Psoas muscle (tissue), 8 donors: ENCODE data around the gene ADRB1. TPM values are rescaled to one million over a fixed set of nuclear protein-coding genes. Genes with fewer than 3 reads are reported as not detected.

Experiments used
- ATAC-seq, 4 donors: fragments of 200-7000 bp; cut with Tn5 transposase; one replicate each; pipeline ENCODE4 v1.9.1; 2020; ENCODE audit warnings: moderate library complexity in 3 of 4, mild to moderate bottlenecking in 2 of 4
- DNase-seq, 2 donors: peaks; one replicate each; pipeline ENCODE4 v3.0.0-alpha.2; 2020
- H3K27ac ChIP-seq: fragments of 200-600 bp; one replicate; pipeline ENCODE4 v1.8.0; 2022
- H3K27me3 ChIP-seq, 3 donors: fragments of 200-600 bp in 1 of 3; one replicate each; pipeline versions ENCODE4 v1.6.1 to v1.8.0; 2013 to 2022; ENCODE audit warnings: low read length in 2 of 3, mild to moderate bottlenecking in 2 of 3, moderate library complexity in 1 of 3; ENCODE audit not compliant: insufficient read depth in 3 of 3
- H3K36me3 ChIP-seq, 2 donors: fragments of 200-600 bp in 1 of 2; one replicate each; pipeline versions ENCODE4 v1.6.1 to v1.8.0; 2013 to 2022; ENCODE audit warnings: low read depth in 1 of 2, mild to moderate bottlenecking in 1 of 2, moderate library complexity in 1 of 2; ENCODE audit not compliant: insufficient read depth in 1 of 2
- H3K4me1 ChIP-seq: fragments of 200-600 bp; one replicate; pipeline ENCODE4 v1.8.0; 2022
- H3K4me3 ChIP-seq: fragments of 200-600 bp; one replicate; pipeline ENCODE4 v1.8.0; 2022; ENCODE audit warnings: mild to moderate bottlenecking
- H3K9me3 ChIP-seq: fragments of 200-600 bp; one replicate; pipeline ENCODE4 v1.8.0; 2022
- CTCF ChIP-seq: fragments of 200-600 bp; IDR thresholded peaks from one replicate; pipeline ENCODE4 v1.8.0; 2022; ENCODE audit warnings: antibody characterized with exemption
- WGBS, 3 donors: extraction: QIAGEN DNeasy Blood & Tissue Kit; methylation state at CpG; one replicate each; pipeline versions ENCODE4 v1.1.6 to v1.1.7; 2013; 5-methylcytosine and 5-hydroxymethylcytosine counted together
- intact Hi-C, 2 donors: fragments of 100-400 bp; cut with DNase I; formaldehyde crosslinking; loops; one replicate each; pipeline versions ENCODE4 v1.11.0 to v1.14.2; 2022
- polyA plus RNA-seq, 3 donors: library from polyadenylated mRNA; stranded (reverse); fragments of 200-250 nt; gene quantifications; one replicate each; pipeline ENCODE4 v1.2.3, GENCODE V29; 2013
- total RNA-seq, 4 donors: library from RNA; stranded (reverse); fragmentation: NEBNext Ultra II Directional in 2 of 4; extraction: Animal tissue kit (Norgen Biotek cat#: 25700) in 2 of 4; gene quantifications; one replicate each; pipeline versions ENCODE4 v1.2.1 to v1.2.4, GENCODE V29; 2021 to 2023
- donor health status: healthy with polysubstance abuse.
- donor health status: DM: no; HTN: no; CAD: no; lungs with moderate emphysema.
- donor health status: Bipolar disorder and iron deficiency.
- donor health status: healthy.
- donor health status: DM: yes; HTN: yes; CAD: no.
- donor health status: DM: no; HTN: no; CAD: no.
- donor health status: DM: no; HTN: no; CAD: no.
- donor health status: DM: yes; HTN: yes; CAD: no.

ADRB1 gene
- total and polyA plus RNA-seq, 7 donors, result 0.03 to 0.40 (median 0.15) TPM; not detected in 1

- Histone ChIP-seq H3K9me3 (no peaks in the 10 kb centered on the region), H3K4me1 (no peaks in the 10 kb centered on the region), H3K27ac (peak overlapping the region; percentile 47), H3K4me3 (no peak overlapping the region), H3K36me3 (no peaks in the 10 kb centered on the region), H3K27me3 (no peaks in the 10 kb centered on the region)
- 79 to 87% (median 85%) methylated on average over 3 of the region's 3 CpGs for WGBS, 3 donors
- TF ChIP-seq CTCF, result no peak
- no peak for DNase-seq
- intact Hi-C loops, result no loop called here
- no peak for ATAC-seq
Observed at GRCh38 chr10:114065049-114065435, 21.4 kb downstream of the ADRB1 start.

GRCh38 chr10:114068054-114068707, 24.5 kb downstream of the ADRB1 start:
- intact Hi-C loops, result no loop called here
- no peak overlapping the region for H3K27ac ChIP-seq
- no peak for DNase-seq
- 53 to 68% (median 53%) methylated on average over 6 of the region's 6 CpGs for WGBS, 3 donors
- no peaks in the 10 kb centered on the region for H3K36me3 ChIP-seq
- no peaks in the 10 kb centered on the region for H3K4me1 ChIP-seq
- H3K4me3 ChIP-seq, result no peak overlapping the region
- ATAC-seq, result peak in 1 of 4 donors; percentile 39
- H3K27me3 ChIP-seq, result no peaks in the 10 kb centered on the region
- H3K9me3 ChIP-seq, result no peaks in the 10 kb centered on the region
- TF ChIP-seq CTCF, result no peak

- 71 to 77% (median 77%) methylated on average over 5 of the region's 5 CpGs for WGBS, 3 donors
- intact Hi-C loops, result no loop called here
Observed at GRCh38 chr10:114070710-114071109, 27.0 kb downstream of the ADRB1 start.

GRCh38 chr10:114071178-114071577, 27.5 kb downstream of the ADRB1 start:
- 84 to 90% (median 89%) methylated on average over 4 of the region's 4 CpGs for WGBS, 3 donors
- no peak overlapping the region for H3K27ac ChIP-seq
- no peaks in the 10 kb centered on the region for H3K4me1 ChIP-seq
- no peaks in the 10 kb centered on the region for H3K9me3 ChIP-seq
- H3K27me3 ChIP-seq, result no peaks in the 10 kb centered on the region
- intact Hi-C loops, result no loop called here
- ATAC-seq (no peak), DNase-seq (no peak)
- H3K36me3 ChIP-seq, result no peaks in the 10 kb centered on the region
- TF ChIP-seq CTCF, result no peak
- no peak overlapping the region for H3K4me3 ChIP-seq

More at GRCh38 chr10:114070710-114071109, 27.0 kb downstream of the ADRB1 start:
- Histone ChIP-seq H3K27me3 (no peaks in the 10 kb centered on the region), H3K4me3 (no peak overlapping the region), H3K27ac (no peak overlapping the region), H3K9me3 (no peaks in the 10 kb centered on the region), H3K36me3 (no peaks in the 10 kb centered on the region), H3K4me1 (no peaks in the 10 kb centered on the region)
- DNase-seq, result no peak
- no peak for ATAC-seq
- no peak for TF ChIP-seq CTCF
